Small intestine (tissue), 7 donors: ENCODE data around the gene B3GALT2. TPM values are rescaled to one million over a fixed set of nuclear protein-coding genes. Genes with fewer than 3 reads are reported as not detected.

Experiments used
- DNase-seq, 2 donors: peaks; one replicate each; pipeline versions ENCODE4 v3.0.0 to v3.0.0-alpha.2; 2013
- FAIRE-seq: peaks from 2 replicates; lab custom pipeline; 2012; peaks lifted over from hg19 to GRCh38; lab: Jason Lieb, UNC
- H3K27ac ChIP-seq, 3 donors: one replicate each; pipeline ENCODE4 v1.5.1; 2013; ENCODE audit warnings: low read length in 2 of 3, mild to moderate bottlenecking in 2 of 3, control low read depth in 1 of 3, inconsistent platforms in 1 of 3, low read depth in 1 of 3, moderate library complexity in 1 of 3
- H3K27me3 ChIP-seq, 3 donors: one replicate each; pipeline ENCODE4 v1.6.1; 2013; ENCODE audit warnings: low read length in 3 of 3, inconsistent platforms in 1 of 3; ENCODE audit not compliant: control insufficient read depth in 3 of 3, insufficient read depth in 3 of 3
- H3K36me3 ChIP-seq, 3 donors: one replicate each; pipeline ENCODE4 v1.6.1; 2013; ENCODE audit warnings: low read length in 3 of 3, inconsistent platforms in 1 of 3, low read depth in 1 of 3, mild to moderate bottlenecking in 1 of 3, moderate library complexity in 1 of 3; ENCODE audit not compliant: control insufficient read depth in 3 of 3, insufficient read depth in 2 of 3
- H3K4me1 ChIP-seq, 3 donors: one replicate each; pipeline ENCODE4 v1.6.1; 2013; ENCODE audit warnings: low read length in 2 of 3, inconsistent platforms in 1 of 3, low read depth in 1 of 3, mild to moderate bottlenecking in 1 of 3, moderate library complexity in 1 of 3; ENCODE audit not compliant: control insufficient read depth in 3 of 3, insufficient read depth in 2 of 3
- H3K4me3 ChIP-seq, 3 donors: one replicate each; pipeline ENCODE4 v1.5.1; 2013; ENCODE audit warnings: low read length in 3 of 3, control low read depth in 1 of 3, inconsistent platforms in 1 of 3, low read depth in 1 of 3, mild to moderate bottlenecking in 1 of 3, moderate library complexity in 1 of 3
- H3K9me3 ChIP-seq, 2 donors: one replicate each; pipeline ENCODE4 v1.6.1; 2013; ENCODE audit warnings: low read depth in 1 of 2, low read length in 1 of 2; ENCODE audit not compliant: control insufficient read depth in 2 of 2, insufficient read depth in 1 of 2
- WGBS, 3 donors: extraction: QIAGEN DNeasy Blood & Tissue Kit; methylation state at CpG; one replicate each; pipeline ENCODE4 v1.1.7; 2013; 5-methylcytosine and 5-hydroxymethylcytosine counted together
- polyA plus RNA-seq, 4 donors: library from polyadenylated mRNA; stranded (reverse) in 3 of 4; unstranded in 1 of 4; fragments of 200-250 nt in 3 of 4; fragments of 120-200 nt in 1 of 4; gene quantifications; one replicate each; pipeline versions ENCODE4 v1.2.1 to v1.2.3, GENCODE V29; 2013
- donor health status: healthy with polysubstance abuse.
- donor health status: control.
- donor health status: control.
- donor health status: Bipolar disorder and iron deficiency.
- donor health status: healthy.

The B3GALT2 gene
- polyA plus RNA-seq, 4 donors, result 0.45 to 8.9 (median 0.84) TPM

- Histone ChIP-seq H3K4me1 (peaks cover 0 to 2% (median 0%) of the 10 kb centered on the region in 3 donors), H3K27me3 (no peaks in the 10 kb centered on the region), H3K27ac (no peak overlapping the region), H3K4me3 (no peak overlapping the region), H3K9me3 (no peaks in the 10 kb centered on the region), H3K36me3 (peaks cover 0 to 2% (median 0%) of the 10 kb centered on the region in 3 donors)
- FAIRE-seq (no peak), DNase-seq (peak in 1 of 2 donors; percentile 31)
- WGBS, 3 donors, result 15 to 41% (median 22%) methylated on average over 4 of the region's 4 CpGs
Observed at GRCh38 chr1:193179094-193179493, 7.3 kb downstream of the B3GALT2 start.

DNA sequence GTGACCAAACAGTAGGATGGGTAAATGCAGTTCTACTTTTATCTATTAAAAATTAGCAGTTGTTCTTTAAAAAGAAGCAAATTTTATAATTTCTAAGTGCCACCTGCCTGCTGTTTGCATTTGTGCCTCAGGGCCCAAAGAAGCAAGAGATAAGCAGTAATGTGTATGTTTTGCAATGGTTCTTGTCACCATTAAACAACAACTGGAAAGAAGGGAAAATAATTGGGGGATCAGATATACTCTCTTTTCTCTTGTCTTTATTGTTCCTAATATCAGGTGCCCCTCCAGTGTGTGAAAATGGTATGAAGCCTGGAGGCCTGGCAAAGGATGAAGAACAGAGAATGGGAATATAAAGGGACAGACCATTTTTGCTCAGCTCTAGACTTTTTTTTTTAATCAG is 9.6 kb downstream of the B3GALT2 start:
- DNase-seq (no peak), FAIRE-seq (no peak)
- H3K27me3 ChIP-seq, result no peaks in the 10 kb centered on the region
- H3K36me3 ChIP-seq, result peaks cover 0 to 3% (median 0%) of the 10 kb centered on the region in 3 donors
- no peaks in the 10 kb centered on the region for H3K4me1 ChIP-seq
- no peak overlapping the region for H3K4me3 ChIP-seq
- H3K9me3 ChIP-seq, result no peaks in the 10 kb centered on the region
- H3K27ac ChIP-seq, result no peak overlapping the region

DNA sequence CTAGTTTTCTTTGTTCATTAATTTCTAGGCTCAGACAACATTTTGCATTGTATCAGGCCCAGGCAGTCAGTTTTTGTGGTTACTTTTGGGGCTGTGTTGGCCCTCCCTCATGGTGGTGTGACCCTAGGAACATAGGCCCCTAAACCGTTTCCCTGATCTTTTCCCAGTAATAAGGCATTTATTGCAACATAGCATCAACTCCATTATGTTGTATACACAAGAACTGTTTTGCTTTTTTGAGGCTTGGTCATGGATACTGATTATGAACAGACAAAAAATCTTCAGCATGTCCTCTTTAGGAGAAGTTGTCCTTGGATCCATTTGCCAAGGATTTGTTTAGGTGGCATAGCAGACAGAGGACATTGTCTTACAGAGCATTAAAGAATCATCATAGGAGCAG is 10.3 kb downstream of the B3GALT2 start:
- Histone ChIP-seq H3K36me3 (peaks cover 0 to 3% (median 0%) of the 10 kb centered on the region in 3 donors), H3K4me3 (no peak overlapping the region), H3K27me3 (no peaks in the 10 kb centered on the region), H3K27ac (no peak overlapping the region), H3K9me3 (no peaks in the 10 kb centered on the region), H3K4me1 (no peaks in the 10 kb centered on the region)
- DNase-seq, result no peak
- FAIRE-seq, result no peak
- WGBS, 3 donors, result 64 to 72% (median 67%) methylated on average over 1 of the region's 1 CpG

DNA sequence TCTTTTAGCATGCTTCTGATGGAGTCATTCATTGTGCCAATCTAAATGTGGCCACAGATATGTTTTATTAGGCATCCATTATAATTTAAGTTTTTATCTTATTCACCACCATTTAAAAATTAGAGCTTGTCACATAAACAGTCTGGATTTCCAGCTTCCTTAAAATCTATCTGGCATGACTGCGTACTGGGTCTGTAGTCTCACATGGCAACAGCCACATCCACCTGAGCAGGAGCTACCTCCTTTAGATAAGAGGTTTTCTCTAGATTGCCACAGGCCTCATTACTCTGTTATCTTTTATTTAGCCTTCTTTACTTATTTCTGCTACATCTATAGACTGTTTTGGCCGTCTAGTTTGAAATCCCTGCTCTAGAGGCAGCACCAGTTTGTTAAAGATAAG is 29.1 kb downstream of the B3GALT2 start:
- peaks cover 0 to 8% (median 7%) of the 10 kb centered on the region in 3 donors for H3K4me1 ChIP-seq
- no peaks in the 10 kb centered on the region for H3K9me3 ChIP-seq
- no peak for FAIRE-seq
- no peaks in the 10 kb centered on the region for H3K27me3 ChIP-seq
- 51 to 65% (median 55%) methylated on average over 2 of the region's 2 CpGs for WGBS, 3 donors
- H3K36me3 ChIP-seq, result peaks cover 5 to 13% (median 5%) of the 10 kb centered on the region in 3 donors
- DNase-seq, result no peak
- no peak overlapping the region for H3K4me3 ChIP-seq
- H3K27ac ChIP-seq, result no peak overlapping the region

DNA sequence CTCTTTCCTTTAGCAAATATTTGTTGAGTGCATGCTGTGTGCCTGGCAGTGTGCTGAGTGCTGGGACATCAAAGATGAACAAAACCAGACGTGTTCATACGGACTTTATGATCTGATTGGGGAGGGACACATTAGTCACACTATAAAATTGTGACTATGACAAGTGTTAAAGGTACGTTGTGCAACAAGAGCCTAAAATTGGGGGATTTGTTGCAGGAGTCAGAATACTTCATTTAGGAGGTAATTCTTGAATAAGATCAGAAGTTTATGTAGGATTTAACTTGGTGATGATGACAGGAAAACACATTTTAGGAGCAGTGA is 29.6 kb downstream of the B3GALT2 start:
- DNase-seq (no peak), FAIRE-seq (no peak)
- H3K36me3 ChIP-seq, result peaks cover 5 to 11% (median 5%) of the 10 kb centered on the region in 3 donors
- no peaks in the 10 kb centered on the region for H3K27me3 ChIP-seq
- peaks cover 0 to 8% (median 7%) of the 10 kb centered on the region in 3 donors for H3K4me1 ChIP-seq
- no peaks in the 10 kb centered on the region for H3K9me3 ChIP-seq
- no peak overlapping the region for H3K4me3 ChIP-seq
- H3K27ac ChIP-seq, result no peak overlapping the region
- 13 to 70% (median 39%) methylated on average over 3 of the region's 3 CpGs for WGBS, 3 donors

- H3K9me3 ChIP-seq, result no peaks in the 10 kb centered on the region
- no peaks in the 10 kb centered on the region for H3K27me3 ChIP-seq
- H3K27ac ChIP-seq, result no peak overlapping the region
- peaks cover 0 to 8% (median 7%) of the 10 kb centered on the region in 3 donors for H3K4me1 ChIP-seq
- H3K36me3 ChIP-seq, result peaks cover 5 to 15% (median 10%) of the 10 kb centered on the region in 3 donors
- FAIRE-seq, result no peak
- no peak overlapping the region for H3K4me3 ChIP-seq
- DNase-seq, result peak; percentile 11 to 31
- 18 to 59% (median 47%) methylated on average over 3 of the region's 3 CpGs for WGBS, 3 donors
Observed at GRCh38 chr1:193156117-193156821, 30.1 kb downstream of the B3GALT2 start.

DNA sequence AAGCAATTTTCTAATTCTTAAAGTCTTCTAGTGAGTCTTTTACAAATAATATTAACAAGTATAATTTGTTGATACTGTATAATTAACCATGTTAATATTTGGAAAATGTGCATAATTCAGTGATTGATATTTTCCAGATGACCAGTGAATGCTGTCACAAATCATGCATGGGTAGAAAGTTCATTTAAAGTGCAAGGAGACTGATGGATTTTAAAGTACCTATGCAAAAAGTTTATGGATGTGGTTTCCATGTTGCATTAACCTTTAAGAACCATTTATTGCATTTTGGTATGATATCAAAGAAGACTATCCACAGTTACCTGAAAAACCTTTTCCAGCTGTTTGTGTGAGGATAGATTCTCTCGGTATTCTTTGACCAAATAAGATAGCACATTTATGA is 41.4 kb downstream of the B3GALT2 start:
- FAIRE-seq (no peak), DNase-seq (no peak)
- no peaks in the 10 kb centered on the region for H3K27me3 ChIP-seq
- no peak overlapping the region for H3K27ac ChIP-seq
- 77 to 95% (median 90%) methylated on average over 1 of the region's 1 CpG for WGBS, 3 donors
- no peak overlapping the region for H3K4me3 ChIP-seq
- H3K36me3 ChIP-seq, result peaks cover 7 to 26% (median 17%) of the 10 kb centered on the region in 3 donors
- H3K4me1 ChIP-seq, result no peaks in the 10 kb centered on the region
- H3K9me3 ChIP-seq, result no peaks in the 10 kb centered on the region

GRCh38 chr1:193144361-193144938 is 42.0 kb downstream of the B3GALT2 start:
- Histone ChIP-seq H3K36me3 (peaks cover 7 to 23% (median 19%) of the 10 kb centered on the region in 3 donors), H3K4me1 (no peaks in the 10 kb centered on the region), H3K27me3 (no peaks in the 10 kb centered on the region), H3K9me3 (no peaks in the 10 kb centered on the region), H3K27ac (no peak overlapping the region), H3K4me3 (no peak overlapping the region)
- DNase-seq (no peak), FAIRE-seq (no peak)
- 83 to 90% (median 89%) methylated on average over 5 of the region's 5 CpGs for WGBS, 3 donors
